HepG2 (cell line): ENCODE measurements around the gene CBX6. TPM values are rescaled to one million over a fixed set of nuclear protein-coding genes. Genes with fewer than 3 reads are reported as not detected.

ENCODE experiments used
- ATAC-seq: fragments of 200-7000 bp; cut with Tn5 transposase; 3 replicates; pipeline ENCODE4 v1.9.1; 2020; ENCODE audit warnings: mild to moderate bottlenecking, moderate library complexity
- BruUV-seq: library from RNA; stranded (reverse); fragments of 400-500 nt; replicated peaks from 2 replicates; lab custom pipeline; 2021; lab: Mats Ljungman, UMichigan
- CTCF ChIA-PET: fragments of 300-600 bp; formaldehyde crosslinking; extraction: SDS; loops from one replicate; lab custom pipeline; 2021; ENCODE audit warnings: low total read pairs, inconsistent platforms, low intra/inter-chr PET ratio; lab: Yijun Ruan, JAX
- POLR2A ChIA-PET: fragments of 350-600 bp; sonication (Branson Sonifier 250); formaldehyde crosslinking; loops from one replicate; lab custom pipeline; 2020; ENCODE audit warnings: antibody characterized with exemption, inconsistent platforms; lab: Yijun Ruan, JAX
- DNase-seq: peaks from one replicate; pipeline ENCODE4 v3.0.0-alpha.2; 2015; ENCODE audit warnings: low spot score
- FAIRE-seq: peaks from 3 replicates; lab custom pipeline; 2011; peaks lifted over from hg19 to GRCh38; lab: Jason Lieb, UNC
- H2AFZ ChIP-seq: one replicate; pipeline ENCODE4 v1.6.1; 2011; ENCODE audit warnings: low read length, inconsistent platforms
- H3K27ac ChIP-seq: fragments of 300-600 bp; 3 replicates; pipeline ENCODE4 v1.8.0; 2011; ENCODE audit warnings: mixed run types, mild to moderate bottlenecking, mixed read lengths, low read length, inconsistent platforms; ENCODE audit not compliant: insufficient read depth; ENCODE audit errors: extremely low read length
- H3K27me3 ChIP-seq, 2 experiments: fragments of 200-600 bp in 1 of 2; 2 replicates in 1 of 2; 3 replicates in 1 of 2; pipeline versions ENCODE4 v1.6.0 to v1.8.0; 2011; ENCODE audit warnings: low read length in 2 of 2, mild to moderate bottlenecking in 2 of 2, moderate library complexity in 2 of 2, inconsistent platforms in 1 of 2; ENCODE audit not compliant: insufficient read depth in 2 of 2, control insufficient read depth in 1 of 2
- H3K36me3 ChIP-seq, 2 experiments: fragments of 200-600 bp in 1 of 2; replicated peaks in 1 of 2; 2 replicates in 1 of 2; 3 replicates in 1 of 2; pipeline versions ENCODE4 v1.5.1 to v1.8.0; 2011; ENCODE audit warnings: low read length in 2 of 2, inconsistent platforms in 1 of 2; ENCODE audit not compliant: insufficient read depth in 2 of 2, control insufficient read depth in 1 of 2
- H3K4me1 ChIP-seq: 2 replicates; pipeline ENCODE4 v1.5.1; 2012; ENCODE audit warnings: low read length, inconsistent platforms; ENCODE audit not compliant: insufficient read depth
- H3K4me2 ChIP-seq: 2 replicates; pipeline ENCODE4 v1.6.0; 2011; ENCODE audit warnings: low read depth, low read length, inconsistent platforms
- H3K4me3 ChIP-seq, 3 experiments: fragments of 200-600 bp in 1 of 3; sonication (generic), shearing (Covaris generic) in 1 of 3; replicated peaks in 1 of 3; 2 replicates each; pipeline ENCODE4 v1.5.1; 2011 to 2016; ENCODE audit warnings: low read length in 3 of 3, inconsistent platforms in 2 of 3, low read depth in 2 of 3, mild to moderate bottlenecking in 2 of 3, control low read depth in 1 of 3, mixed read lengths in 1 of 3; ENCODE audit not compliant: insufficient read depth in 1 of 3
- H3K79me2 ChIP-seq: one replicate; pipeline ENCODE4 v1.6.1; 2011; ENCODE audit warnings: low read length, inconsistent platforms; ENCODE audit not compliant: insufficient read depth
- H3K9ac ChIP-seq: 2 replicates; pipeline ENCODE4 v1.6.0; 2011; ENCODE audit warnings: mild to moderate bottlenecking, low read depth, low read length, inconsistent platforms; ENCODE audit not compliant: insufficient read depth
- H3K9me3 ChIP-seq: 2 replicates; pipeline ENCODE4 v1.5.1; 2012; ENCODE audit warnings: mild to moderate bottlenecking, low read length
- H4K20me1 ChIP-seq: 2 replicates; pipeline ENCODE4 v1.6.0; 2011; ENCODE audit warnings: inconsistent platforms, mild to moderate bottlenecking, low read length, moderate library complexity; ENCODE audit not compliant: insufficient read depth
- DNMT1 ChIP-seq: sonication (generic); formaldehyde crosslinking; IDR thresholded peaks from 2 replicates; pipeline ENCODE4 v1.5.1; 2020; ENCODE audit warnings: mild to moderate bottlenecking, missing genetic modification reagents
- PRMT3 ChIP-seq: sonication (generic); formaldehyde crosslinking; IDR thresholded peaks from 2 replicates; pipeline ENCODE4 v1.8.1; 2022; ENCODE audit warnings: low read depth, mild to moderate bottlenecking, moderate library complexity, missing genetic modification reagents, borderline replicate concordance
- RORA ChIP-seq: sonication (generic); formaldehyde crosslinking; IDR thresholded peaks from 2 replicates; pipeline ENCODE4 v1.5.0; 2020; ENCODE audit warnings: mild to moderate bottlenecking, missing genetic modification reagents, moderate library complexity
- SPEN ChIP-seq: sonication (generic); formaldehyde crosslinking; IDR thresholded peaks from 2 replicates; pipeline ENCODE4 v1.5.1; 2020; ENCODE audit warnings: low read depth, mild to moderate bottlenecking, missing genetic modification reagents
- ZNF234 ChIP-seq: sonication (generic); formaldehyde crosslinking; conservative IDR thresholded peaks from 2 replicates; pipeline ENCODE4 v1.5.1; 2020; ENCODE audit warnings: mild to moderate bottlenecking, missing genetic modification reagents
- ZNF33B ChIP-seq: sonication (generic); formaldehyde crosslinking; IDR thresholded peaks from 2 replicates; pipeline ENCODE4 v1.5.1; 2020; ENCODE audit warnings: mild to moderate bottlenecking, missing genetic modification reagents
- ZNF790 ChIP-seq: sonication (generic); formaldehyde crosslinking; IDR thresholded peaks from 2 replicates; pipeline ENCODE4 v1.8.0; 2022; ENCODE audit warnings: missing genetic modification reagents, mild to moderate bottlenecking, borderline replicate concordance
- ZNF878 ChIP-seq: sonication (generic); formaldehyde crosslinking; IDR thresholded peaks from 2 replicates; pipeline ENCODE4 v1.8.1; 2023; ENCODE audit warnings: mild to moderate bottlenecking, missing genetic modification reagents, moderate library complexity
- WGBS: methylation state at CpG from one replicate; pipeline ENCODE4 v1.1.6; 2017; ENCODE audit warnings: low lambda C conversion rate; 5-methylcytosine and 5-hydroxymethylcytosine counted together
- in situ Hi-C: cut with HindIII; loops from 2 replicates; pipeline ENCODE4 v1.10.0; 2017; ENCODE audit warnings: low pct_unique_long_range_greater_than_20kb; ENCODE audit not compliant: extremely low pct_ligation_motif_present
- intact Hi-C: fragments of 100-400 bp; cut with micrococcal nuclease; formaldehyde crosslinking; loops from one replicate; pipeline ENCODE4 v1.10.0; 2022; ENCODE audit not compliant: unreplicated experiment
- polyA plus RNA-seq, 8 experiments: library from polyadenylated mRNA; depleted of rRNA in 3 of 8; stranded (reverse) in 7 of 8; unstranded in 1 of 8; fragments of >200 nt; fragmentation: Illumina TruSeq in 4 of 8; extraction: Trizol in 4 of 8; gene quantifications; 2 replicates each; pipeline versions ENCODE4 v1.2.1 to v1.2.3, GENCODE V29; 2011 to 2016; ENCODE audit warnings: low read depth in 4 of 8, missing spikeins in 1 of 8, mixed read lengths in 1 of 8; ENCODE audit not compliant: insufficient read depth in 1 of 8
- total RNA-seq, 5 experiments: library from RNA; depleted of rRNA; stranded (reverse); fragments of >200 nt; fragmentation: Illumina TruSeq; extraction: Trizol; gene quantifications; 2 replicates each; pipeline ENCODE4 v1.2.3, GENCODE V29; 2016; ENCODE audit warnings: low read depth in 1 of 5
- TF ChIP-seq, protein P1 (sequence below): sonication (generic); formaldehyde crosslinking; IDR thresholded peaks from 2 replicates; pipeline ENCODE4 v1.4.0; 2020; ENCODE audit warnings: missing genetic modification reagents
- TF ChIP-seq, protein P2 (sequence below): fragments of 450-650 bp; IDR thresholded peaks from 2 replicates; pipeline ENCODE4 v1.6.1; 2017
- TF ChIP-seq, protein P3 (sequence below): sonication (generic); formaldehyde crosslinking; IDR thresholded peaks from 2 replicates; pipeline ENCODE4 v1.8.0; 2022; ENCODE audit warnings: mild to moderate bottlenecking, missing genetic modification reagents, moderate library complexity
- TF ChIP-seq, protein P4 (sequence below): sonication (generic); IDR thresholded peaks from 2 replicates; pipeline ENCODE4 v1.6.1; 2016; ENCODE audit warnings: low read depth, borderline replicate concordance
- TF ChIP-seq, protein P5 (sequence below): sonication (generic); formaldehyde crosslinking; IDR thresholded peaks from 2 replicates; pipeline ENCODE4 v1.4.0; 2020; ENCODE audit warnings: missing genetic modification reagents, borderline replicate concordance
- TF ChIP-seq, protein P6 (sequence below): sonication (generic); formaldehyde crosslinking; IDR thresholded peaks from 2 replicates; pipeline ENCODE4 v1.4.0; 2020; ENCODE audit warnings: missing genetic modification reagents

The CBX6 gene
- total and polyA plus RNA-seq, 2 of the 13 experiments (the other 11 are each of a cell fraction or from before 2014, with no cell fraction given) = 1.7 to 6.5 TPM

DNA sequence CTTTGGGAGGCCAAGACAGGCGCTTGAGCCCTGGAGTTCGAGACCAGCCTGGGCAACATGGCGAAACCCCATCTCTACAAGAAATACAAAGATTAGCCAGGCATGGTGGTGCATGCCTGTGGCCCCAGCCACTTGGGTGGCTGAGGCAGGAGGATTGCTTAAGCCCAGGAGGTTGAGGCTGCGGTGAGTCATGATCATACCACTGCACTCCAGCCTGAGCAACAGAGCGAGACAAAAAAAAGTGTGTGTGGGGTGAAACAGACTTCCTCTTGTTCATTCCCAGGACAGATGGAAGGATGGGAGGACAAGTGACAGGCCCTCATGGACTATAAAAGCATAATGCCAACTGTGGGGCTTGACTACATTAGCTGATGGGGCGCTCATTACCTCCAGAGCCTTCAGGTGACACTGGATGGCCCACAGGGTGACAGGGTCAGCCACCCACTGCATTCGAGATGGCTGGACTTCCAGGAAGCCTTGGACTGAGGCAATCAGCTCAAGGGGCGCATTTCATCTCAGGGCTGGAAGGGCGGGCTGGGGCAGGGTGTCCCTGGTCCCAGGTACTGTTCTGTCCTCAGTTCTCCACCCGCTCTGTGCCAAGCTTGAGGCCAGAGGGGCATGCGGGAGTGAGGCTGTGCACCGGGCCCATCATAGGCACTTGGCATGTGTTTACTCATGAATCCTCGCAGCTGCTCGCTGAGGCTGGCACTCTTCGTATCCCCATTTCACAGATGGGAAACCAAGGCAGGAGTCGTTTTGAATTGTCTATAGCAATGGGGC lies 40.7 kb downstream of the CBX6 start (continued):
- TF ChIP-seq, protein P1, sequence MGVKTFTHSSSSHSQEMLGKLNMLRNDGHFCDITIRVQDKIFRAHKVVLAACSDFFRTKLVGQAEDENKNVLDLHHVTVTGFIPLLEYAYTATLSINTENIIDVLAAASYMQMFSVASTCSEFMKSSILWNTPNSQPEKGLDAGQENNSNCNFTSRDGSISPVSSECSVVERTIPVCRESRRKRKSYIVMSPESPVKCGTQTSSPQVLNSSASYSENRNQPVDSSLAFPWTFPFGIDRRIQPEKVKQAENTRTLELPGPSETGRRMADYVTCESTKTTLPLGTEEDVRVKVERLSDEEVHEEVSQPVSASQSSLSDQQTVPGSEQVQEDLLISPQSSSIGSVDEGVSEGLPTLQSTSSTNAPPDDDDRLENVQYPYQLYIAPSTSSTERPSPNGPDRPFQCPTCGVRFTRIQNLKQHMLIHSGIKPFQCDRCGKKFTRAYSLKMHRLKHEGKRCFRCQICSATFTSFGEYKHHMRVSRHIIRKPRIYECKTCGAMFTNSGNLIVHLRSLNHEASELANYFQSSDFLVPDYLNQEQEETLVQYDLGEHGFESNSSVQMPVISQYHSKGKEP (CRISPR knock-in tag) = no peak
- TF ChIP-seq ZNF878 (CRISPR knock-in tag) = peak; percentile 91
- TF ChIP-seq, protein P2, sequence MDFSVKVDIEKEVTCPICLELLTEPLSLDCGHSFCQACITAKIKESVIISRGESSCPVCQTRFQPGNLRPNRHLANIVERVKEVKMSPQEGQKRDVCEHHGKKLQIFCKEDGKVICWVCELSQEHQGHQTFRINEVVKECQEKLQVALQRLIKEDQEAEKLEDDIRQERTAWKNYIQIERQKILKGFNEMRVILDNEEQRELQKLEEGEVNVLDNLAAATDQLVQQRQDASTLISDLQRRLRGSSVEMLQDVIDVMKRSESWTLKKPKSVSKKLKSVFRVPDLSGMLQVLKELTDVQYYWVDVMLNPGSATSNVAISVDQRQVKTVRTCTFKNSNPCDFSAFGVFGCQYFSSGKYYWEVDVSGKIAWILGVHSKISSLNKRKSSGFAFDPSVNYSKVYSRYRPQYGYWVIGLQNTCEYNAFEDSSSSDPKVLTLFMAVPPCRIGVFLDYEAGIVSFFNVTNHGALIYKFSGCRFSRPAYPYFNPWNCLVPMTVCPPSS = no peak
- TF ChIP-seq, protein P3, sequence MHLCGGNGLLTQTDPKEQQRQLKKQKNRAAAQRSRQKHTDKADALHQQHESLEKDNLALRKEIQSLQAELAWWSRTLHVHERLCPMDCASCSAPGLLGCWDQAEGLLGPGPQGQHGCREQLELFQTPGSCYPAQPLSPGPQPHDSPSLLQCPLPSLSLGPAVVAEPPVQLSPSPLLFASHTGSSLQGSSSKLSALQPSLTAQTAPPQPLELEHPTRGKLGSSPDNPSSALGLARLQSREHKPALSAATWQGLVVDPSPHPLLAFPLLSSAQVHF (CRISPR knock-in tag) = no peak

DNA sequence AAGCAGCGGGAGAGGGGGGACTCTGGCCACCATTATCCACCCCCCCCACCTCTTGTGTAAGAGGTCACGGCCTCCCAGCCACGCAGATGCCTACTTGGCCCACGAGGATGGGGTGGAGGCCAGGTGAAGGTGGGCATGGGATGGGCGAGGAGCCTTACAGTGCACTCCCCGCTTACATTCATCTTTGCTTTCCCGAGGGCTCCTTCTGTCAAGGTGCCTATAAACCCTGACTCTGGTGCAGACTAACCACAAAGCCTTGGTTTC lies 41.2 kb downstream of the CBX6 start:
- Histone ChIP-seq H3K27me3 (no peaks in the 10 kb centered on the region), H3K9me3 (no peaks in the 10 kb centered on the region), H3K79me2 (no peaks in the 10 kb centered on the region), H4K20me1 (no peaks in the 10 kb centered on the region; the same call in 1 of the 2 replicates), H3K4me1 (no peaks in the 10 kb centered on the region), H3K36me3 (no peaks in the 10 kb centered on the region), H3K4me2 (no peak overlapping the region), H2AFZ (no peak overlapping the region), H3K27ac (no peak overlapping the region), H3K9ac (no peak overlapping the region), H3K4me3 (no peak overlapping the region)
- CTCF ChIA-PET = no interaction called here
- FAIRE-seq (no peak), ATAC-seq (no peak), DNase-seq (no peak)
- no peak for TF ChIP-seq ZNF234 (CRISPR knock-in tag)
- TF ChIP-seq, protein P4, sequence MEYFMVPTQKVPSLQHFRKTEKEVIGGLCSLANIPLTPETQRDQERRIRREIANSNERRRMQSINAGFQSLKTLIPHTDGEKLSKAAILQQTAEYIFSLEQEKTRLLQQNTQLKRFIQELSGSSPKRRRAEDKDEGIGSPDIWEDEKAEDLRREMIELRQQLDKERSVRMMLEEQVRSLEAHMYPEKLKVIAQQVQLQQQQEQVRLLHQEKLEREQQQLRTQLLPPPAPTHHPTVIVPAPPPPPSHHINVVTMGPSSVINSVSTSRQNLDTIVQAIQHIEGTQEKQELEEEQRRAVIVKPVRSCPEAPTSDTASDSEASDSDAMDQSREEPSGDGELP = no peak
- TF ChIP-seq RORA (CRISPR knock-in tag) = no peak
- TF ChIP-seq PRMT3 (CRISPR knock-in tag) = no peak
- TF ChIP-seq, protein P5, sequence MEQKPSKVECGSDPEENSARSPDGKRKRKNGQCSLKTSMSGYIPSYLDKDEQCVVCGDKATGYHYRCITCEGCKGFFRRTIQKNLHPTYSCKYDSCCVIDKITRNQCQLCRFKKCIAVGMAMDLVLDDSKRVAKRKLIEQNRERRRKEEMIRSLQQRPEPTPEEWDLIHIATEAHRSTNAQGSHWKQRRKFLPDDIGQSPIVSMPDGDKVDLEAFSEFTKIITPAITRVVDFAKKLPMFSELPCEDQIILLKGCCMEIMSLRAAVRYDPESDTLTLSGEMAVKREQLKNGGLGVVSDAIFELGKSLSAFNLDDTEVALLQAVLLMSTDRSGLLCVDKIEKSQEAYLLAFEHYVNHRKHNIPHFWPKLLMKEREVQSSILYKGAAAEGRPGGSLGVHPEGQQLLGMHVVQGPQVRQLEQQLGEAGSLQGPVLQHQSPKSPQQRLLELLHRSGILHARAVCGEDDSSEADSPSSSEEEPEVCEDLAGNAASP (CRISPR knock-in tag) = no peak
- TF ChIP-seq, protein P6, sequence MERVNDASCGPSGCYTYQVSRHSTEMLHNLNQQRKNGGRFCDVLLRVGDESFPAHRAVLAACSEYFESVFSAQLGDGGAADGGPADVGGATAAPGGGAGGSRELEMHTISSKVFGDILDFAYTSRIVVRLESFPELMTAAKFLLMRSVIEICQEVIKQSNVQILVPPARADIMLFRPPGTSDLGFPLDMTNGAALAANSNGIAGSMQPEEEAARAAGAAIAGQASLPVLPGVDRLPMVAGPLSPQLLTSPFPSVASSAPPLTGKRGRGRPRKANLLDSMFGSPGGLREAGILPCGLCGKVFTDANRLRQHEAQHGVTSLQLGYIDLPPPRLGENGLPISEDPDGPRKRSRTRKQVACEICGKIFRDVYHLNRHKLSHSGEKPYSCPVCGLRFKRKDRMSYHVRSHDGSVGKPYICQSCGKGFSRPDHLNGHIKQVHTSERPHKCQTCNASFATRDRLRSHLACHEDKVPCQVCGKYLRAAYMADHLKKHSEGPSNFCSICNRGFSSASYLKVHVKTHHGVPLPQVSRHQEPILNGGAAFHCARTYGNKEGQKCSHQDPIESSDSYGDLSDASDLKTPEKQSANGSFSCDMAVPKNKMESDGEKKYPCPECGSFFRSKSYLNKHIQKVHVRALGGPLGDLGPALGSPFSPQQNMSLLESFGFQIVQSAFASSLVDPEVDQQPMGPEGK (CRISPR knock-in tag) = no peak
- no peak for TF ChIP-seq ZNF790 (CRISPR knock-in tag)
- TF ChIP-seq ZNF33B (CRISPR knock-in tag) = no peak
- TF ChIP-seq DNMT1 (CRISPR knock-in tag) = no peak
- TF ChIP-seq SPEN (CRISPR knock-in tag) = no peak
- POLR2A ChIA-PET = no interaction called here
- in situ Hi-C loops (no loop called here), intact Hi-C loops (no loop called here)
- WGBS = 71% methylated on average over 1 of the region's 7 CpGs
- no TSS peak for BruUV-seq
